Nephron progenitor cell (in vitro differentiated cells): ENCODE results near the gene GBX2.

Experiments used
- DNase-seq: peaks from one replicate; pipeline ENCODE4 v3.0.0; 2021
- H3K27ac Mint-ChIP-seq: 2 replicates; pipeline ENCODE4 v1.8.0; 2021; ENCODE audit warnings: mild to moderate bottlenecking, moderate library complexity, mixed read lengths
- H3K27me3 Mint-ChIP-seq: 2 replicates; pipeline ENCODE4 v1.8.0; 2021; ENCODE audit warnings: mild to moderate bottlenecking, low read depth, mixed read lengths; ENCODE audit not compliant: poor library complexity
- H3K36me3 Mint-ChIP-seq: 2 replicates; pipeline ENCODE4 v1.8.0; 2021; ENCODE audit warnings: low read depth, mixed read lengths
- H3K4me1 Mint-ChIP-seq: 2 replicates; pipeline ENCODE4 v1.8.0; 2021; ENCODE audit warnings: mixed read lengths
- H3K4me3 Mint-ChIP-seq: 2 replicates; pipeline ENCODE4 v1.8.0; 2021; ENCODE audit warnings: mild to moderate bottlenecking, moderate library complexity, mixed read lengths
- H3K9me3 Mint-ChIP-seq: 2 replicates; pipeline ENCODE4 v1.8.0; 2021; ENCODE audit warnings: mild to moderate bottlenecking, moderate library complexity, mixed read lengths
- CTCF ChIP-seq: fragments of 200-600 bp; sonication (generic); IDR thresholded peaks from 2 replicates; pipeline ENCODE4 v1.5.0; 2021; ENCODE audit warnings: antibody characterized with exemption

GBX2 gene

DNA sequence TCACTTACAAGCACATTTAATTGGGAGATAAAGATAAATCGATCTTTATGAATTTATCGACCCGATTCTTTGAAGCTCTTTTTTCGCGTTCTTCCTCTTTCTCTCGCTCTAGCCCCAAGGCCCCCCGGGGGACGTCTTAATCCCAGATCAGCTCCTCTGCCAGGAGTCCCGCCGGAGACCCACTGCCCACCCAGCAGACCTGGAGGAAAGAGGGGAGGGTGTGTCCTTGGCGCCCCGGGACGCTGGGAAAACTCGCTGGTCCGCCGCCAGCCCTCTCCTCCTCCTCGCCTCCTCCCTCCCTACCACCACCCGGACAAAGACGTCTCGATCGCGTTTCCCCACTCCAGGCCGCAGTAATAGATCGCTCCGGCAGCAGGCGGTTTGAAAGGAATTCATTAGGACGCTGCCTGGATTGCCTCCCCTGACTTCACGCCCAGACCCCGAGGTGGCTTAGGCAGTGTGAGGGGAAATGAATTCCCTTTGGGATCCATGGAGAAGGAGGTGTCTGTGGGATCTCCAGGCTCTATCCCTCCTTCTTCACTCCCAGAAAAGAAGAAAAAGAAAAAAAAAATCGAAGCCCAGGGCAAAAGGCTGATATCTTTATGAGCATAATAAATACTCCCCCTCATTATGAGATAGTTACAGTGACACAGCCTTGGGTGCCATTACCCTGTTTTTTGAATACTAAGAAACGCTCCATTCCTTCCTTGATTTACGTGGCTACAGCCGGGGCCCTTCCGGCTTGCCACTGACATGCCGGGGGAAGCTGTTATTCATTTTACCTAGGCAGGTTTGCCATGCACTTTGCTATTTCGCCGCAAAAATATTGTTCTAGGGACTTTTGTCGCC, 1.8 kb upstream of the GBX2 start:
- H3K4me1 Mint-ChIP-seq: peaks cover 71% of the 10 kb centered on the region

GRCh38 chr2:236169151-236169721, 1.1 kb upstream of the GBX2 start:
- no peak for TF ChIP-seq CTCF
- Mint-ChIP-seq H3K4me3 (peak overlapping the region; percentile 70), H3K27me3 (peaks cover 72% of the 10 kb centered on the region), H3K9me3 (no peaks in the 10 kb centered on the region), H3K36me3 (no peaks in the 10 kb centered on the region), H3K27ac (no peak overlapping the region), H3K4me1 (peaks cover 67% of the 10 kb centered on the region)
- no peak for DNase-seq

More for the DNA sequence above, 1.8 kb upstream of the GBX2 start:
- Mint-ChIP-seq H3K36me3 (no peaks in the 10 kb centered on the region), H3K9me3 (no peaks in the 10 kb centered on the region), H3K4me3 (peak overlapping the region; percentile 70), H3K27ac (no peak overlapping the region), H3K27me3 (peaks cover 76% of the 10 kb centered on the region)
- TF ChIP-seq CTCF: no peak
- DNase-seq: no peak

GRCh38 chr2:236167297-236168109, 683 bp downstream of the GBX2 start:
- H3K9me3 Mint-ChIP-seq: no peaks in the 10 kb centered on the region
- no peak for TF ChIP-seq CTCF
- H3K4me3 Mint-ChIP-seq: peak overlapping the region; percentile 75
- no peak overlapping the region for H3K27ac Mint-ChIP-seq
- DNase-seq: peak; percentile 76
- peaks cover 65% of the 10 kb centered on the region for H3K4me1 Mint-ChIP-seq
- H3K36me3 Mint-ChIP-seq: no peaks in the 10 kb centered on the region
- H3K27me3 Mint-ChIP-seq: peaks cover 58% of the 10 kb centered on the region

DNA sequence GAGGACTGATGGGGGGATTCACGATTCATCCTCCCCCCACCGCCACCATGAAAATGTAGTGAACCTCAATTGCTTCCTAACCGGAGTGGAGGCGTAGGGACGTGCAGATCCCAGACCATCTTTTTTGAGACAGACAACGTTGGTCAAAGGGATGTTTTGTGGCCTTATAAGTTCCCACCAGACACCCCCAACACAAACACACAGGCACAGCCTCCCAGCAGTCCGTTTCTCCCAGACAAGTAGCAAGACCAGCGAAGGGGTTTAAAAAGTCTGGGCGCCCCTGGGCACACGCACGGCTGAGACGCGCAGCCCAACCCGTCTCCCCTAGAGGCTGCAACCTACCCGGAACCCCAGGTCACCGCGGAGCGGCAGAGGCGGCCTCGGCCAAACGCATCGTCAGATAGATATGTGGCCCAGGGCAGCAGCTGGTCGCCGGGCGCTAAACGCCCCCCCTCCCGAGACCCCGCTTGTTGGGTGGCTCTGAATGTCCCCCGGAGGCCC, 1.3 kb downstream of the GBX2 start:
- DNase-seq: no peak
- Mint-ChIP-seq H3K4me3 (peak overlapping the region; percentile 82), H3K27ac (peak overlapping the region; percentile 95), H3K36me3 (no peaks in the 10 kb centered on the region), H3K4me1 (peaks cover 65% of the 10 kb centered on the region), H3K9me3 (no peaks in the 10 kb centered on the region), H3K27me3 (peaks cover 55% of the 10 kb centered on the region)
- TF ChIP-seq CTCF: no peak

- Mint-ChIP-seq H3K27ac (peak overlapping the region; percentile 95), H3K36me3 (no peaks in the 10 kb centered on the region), H3K4me1 (peaks cover 67% of the 10 kb centered on the region), H3K4me3 (peak overlapping the region; percentile 82), H3K9me3 (no peaks in the 10 kb centered on the region), H3K27me3 (peaks cover 55% of the 10 kb centered on the region)
- DNase-seq: peak; percentile 76
- no peak for TF ChIP-seq CTCF
These were observed 2.1 kb downstream of the GBX2 start for GRCh38 chr2:236165842-236166795.
